HG03342 (cell line): Measurements from ENCODE around the gene TALDO1.
A peak's percentile ranks its signal among the peaks of the same experiment; 100 is the strongest.

Experiments
- ATAC-seq: cut with Tn5 transposase; IDR thresholded peaks from one replicate; pipeline ENCODE4 v1.9.1; 2021; ENCODE audit warnings: mild to moderate bottlenecking, moderate library complexity; ENCODE audit not compliant: unreplicated experiment

TALDO1 gene

GRCh38 chr11:767238-767637 is 20.0 kb downstream of the TALDO1 start:
- no peak for ATAC-seq

- no peak for ATAC-seq
These were observed 22.8 kb downstream of the TALDO1 start for GRCh38 chr11:769887-770641.

GRCh38 chr11:770642-771616 is 23.7 kb downstream of the TALDO1 start:
- ATAC-seq: no peak

GRCh38 chr11:771617-772204 is 24.4 kb downstream of the TALDO1 start:
- no peak for ATAC-seq

DNA sequence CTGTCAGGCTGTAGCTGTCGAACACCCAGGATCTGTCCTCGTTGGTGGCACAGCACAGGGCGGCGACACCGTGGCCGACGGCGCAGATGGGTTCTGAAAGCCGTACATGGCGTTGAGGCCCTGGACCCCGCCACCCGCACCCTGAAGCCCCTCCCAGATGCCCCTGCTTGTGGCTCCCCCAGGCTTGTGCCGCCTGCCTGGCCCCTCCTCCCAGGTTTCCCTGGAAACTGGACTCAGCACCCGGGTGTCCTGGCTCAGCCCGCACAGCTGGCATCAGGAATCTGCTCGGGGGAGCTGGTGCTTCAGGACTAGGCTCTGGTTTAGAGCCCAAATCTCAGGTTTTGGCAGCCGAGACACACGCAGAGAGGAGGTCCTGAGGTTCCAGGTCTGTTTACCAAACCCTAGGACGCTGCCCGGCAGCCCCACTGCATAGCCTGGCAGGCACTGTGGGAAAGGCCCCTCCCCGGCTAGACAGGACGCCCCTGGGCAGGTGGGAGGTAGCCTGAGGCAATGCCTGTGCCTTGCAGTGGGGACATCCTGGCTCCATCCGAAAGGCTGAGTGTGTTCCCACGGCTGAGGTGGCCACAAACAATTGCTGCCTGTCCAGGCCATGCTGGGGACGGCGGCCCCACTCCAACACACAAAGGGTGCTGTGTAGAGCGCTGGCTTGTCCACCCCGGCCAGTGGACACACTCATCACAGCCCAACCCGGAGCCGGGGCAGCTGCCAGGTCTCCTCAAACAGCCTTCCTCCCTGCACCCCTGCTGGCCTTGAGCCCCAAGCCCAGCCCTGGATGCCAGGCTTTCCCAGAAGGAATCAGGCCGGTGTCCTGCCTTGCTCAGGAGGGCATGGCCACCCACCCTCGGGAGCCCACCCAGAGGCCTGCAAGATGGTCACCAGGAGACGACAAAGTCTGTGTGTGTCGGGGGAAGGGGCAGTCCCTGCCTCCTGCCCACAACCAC is 25.4 kb downstream of the TALDO1 start:
- no peak for ATAC-seq

- ATAC-seq: no peak
These were observed 26.2 kb downstream of the TALDO1 start for GRCh38 chr11:773425-773824.

DNA sequence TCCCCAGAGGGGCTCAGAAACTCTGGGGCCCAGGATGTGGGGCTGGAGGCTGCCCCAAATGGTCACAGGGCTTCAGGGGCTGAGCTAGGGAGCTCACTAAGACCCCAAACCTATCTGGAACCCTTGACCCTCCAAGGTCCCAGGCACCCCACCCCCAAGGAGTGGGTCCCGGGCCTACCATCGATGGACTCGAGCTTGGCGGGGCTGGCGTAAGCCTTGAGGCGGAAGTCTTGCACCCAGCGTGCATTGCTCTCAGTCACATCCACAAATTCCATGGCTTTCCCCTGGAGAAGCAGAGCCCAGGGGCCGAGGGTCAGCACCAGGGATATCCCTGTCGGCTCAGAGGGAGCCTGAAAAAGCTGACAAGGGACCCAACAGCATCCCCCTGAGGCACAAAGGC is 26.6 kb downstream of the TALDO1 start:
- ATAC-seq: no peak

GRCh38 chr11:774873-775592 is 27.8 kb downstream of the TALDO1 start:
- no peak for ATAC-seq

DNA sequence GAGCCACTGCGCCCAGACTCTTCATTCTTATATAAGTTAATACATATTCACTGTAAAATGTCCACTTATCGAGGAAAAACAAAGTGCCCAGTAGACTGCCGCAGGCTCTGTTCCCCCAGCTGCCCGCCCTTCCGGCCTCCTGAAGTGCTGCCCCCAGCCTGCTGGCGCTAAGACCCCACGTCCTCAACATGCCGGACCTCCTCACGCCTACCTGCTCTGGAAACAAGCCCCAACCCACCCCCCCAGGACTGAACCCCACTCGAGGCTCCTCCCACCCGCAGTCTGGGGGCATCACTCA is 28.9 kb downstream of the TALDO1 start:
- no peak for ATAC-seq

DNA sequence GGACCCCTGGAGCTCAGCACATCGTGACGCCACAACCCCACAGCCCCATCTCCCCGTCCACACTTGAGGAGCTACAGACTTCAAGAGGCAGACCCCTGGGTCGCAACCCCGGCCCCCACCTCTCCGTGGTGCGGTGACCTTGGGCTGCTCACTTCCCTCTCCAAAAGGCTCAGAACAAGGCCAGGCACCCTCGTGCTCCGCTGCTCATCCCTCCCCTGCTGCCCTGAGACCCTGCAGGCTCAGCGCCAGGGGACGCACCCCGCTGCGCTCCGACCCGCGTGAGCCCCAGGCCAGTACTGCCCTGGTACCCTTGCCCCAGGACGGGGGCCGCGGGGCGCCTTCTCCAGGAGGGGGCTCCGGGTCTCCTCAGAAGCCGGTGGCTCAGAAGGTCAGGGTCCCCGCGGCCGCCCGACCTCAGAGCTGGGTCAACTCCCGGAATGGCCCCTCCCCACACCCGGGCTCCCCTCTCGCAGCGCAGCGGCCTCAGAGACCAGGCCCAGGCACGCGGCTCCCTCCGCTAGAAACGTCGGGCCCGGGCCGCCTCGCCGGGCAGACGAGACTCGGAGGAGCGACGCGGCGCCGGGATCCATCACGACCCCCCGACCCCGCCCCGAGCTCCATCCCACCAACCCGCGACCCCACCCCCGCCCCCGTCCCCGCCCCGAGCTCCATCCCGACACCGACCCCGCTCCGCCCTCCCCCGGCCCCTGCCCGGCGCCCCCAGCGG is 29.5 kb downstream of the TALDO1 start:
- ATAC-seq: peak; percentile 29

GRCh38 chr11:777288-778255 is 30.3 kb downstream of the TALDO1 start, which contains the start of gene GATD1:
Gene GATD1 (minus strand): TSS chr11:777487. CDS start chr11:777462, 25 bp downstream.
- ATAC-seq: peak; percentile 70

DNA sequence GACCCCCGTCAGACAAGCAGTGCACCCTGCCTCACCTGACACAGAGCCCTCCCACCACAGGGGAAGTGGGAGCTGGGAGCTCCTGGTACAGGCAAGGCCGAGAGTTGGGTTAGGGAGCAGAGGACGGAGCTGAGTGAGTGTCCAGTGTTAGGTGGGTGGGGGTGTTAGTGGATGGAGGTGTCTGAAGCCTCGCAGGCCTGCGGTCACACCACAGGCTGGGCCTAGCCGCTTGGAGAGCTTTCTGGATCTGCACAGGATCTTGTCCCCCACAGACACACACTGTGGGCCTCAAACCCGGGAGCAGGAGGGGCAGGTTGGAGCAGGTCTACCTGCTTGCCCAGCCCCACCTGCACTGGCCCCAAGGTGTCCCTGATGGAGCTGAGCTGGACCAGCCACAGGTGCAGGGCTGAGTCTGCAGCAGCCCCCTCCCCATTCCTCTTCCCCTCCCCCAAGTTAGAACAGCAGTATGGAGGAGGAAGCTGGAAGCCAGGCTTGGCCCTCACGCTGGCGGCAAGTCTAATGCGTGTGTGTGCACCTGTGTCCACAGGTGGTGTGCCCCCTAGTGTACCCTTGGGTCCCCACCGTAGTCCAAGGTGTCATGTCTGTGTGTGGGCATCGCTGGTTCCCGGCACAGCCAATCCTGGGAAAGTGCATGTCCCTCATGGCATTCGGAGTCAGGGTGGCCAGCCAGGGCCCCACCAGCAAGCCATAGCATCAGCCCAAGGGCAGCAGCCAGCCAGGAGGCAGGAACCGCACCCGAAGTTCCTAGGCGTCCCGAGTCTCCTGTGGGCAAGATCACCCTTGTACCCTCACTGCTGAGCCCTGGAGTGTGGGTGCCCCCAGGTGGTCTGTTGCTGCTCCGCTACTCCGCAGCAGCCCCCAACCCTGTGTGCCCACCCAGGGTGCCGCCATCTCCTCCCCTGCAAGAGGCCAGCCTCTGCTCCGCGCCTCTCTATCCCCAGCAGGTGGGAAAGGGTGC is 32.0 kb downstream of the TALDO1 start:
- no peak for ATAC-seq

GRCh38 chr11:779955-780532 is 32.8 kb downstream of the TALDO1 start:
- ATAC-seq: no peak

DNA sequence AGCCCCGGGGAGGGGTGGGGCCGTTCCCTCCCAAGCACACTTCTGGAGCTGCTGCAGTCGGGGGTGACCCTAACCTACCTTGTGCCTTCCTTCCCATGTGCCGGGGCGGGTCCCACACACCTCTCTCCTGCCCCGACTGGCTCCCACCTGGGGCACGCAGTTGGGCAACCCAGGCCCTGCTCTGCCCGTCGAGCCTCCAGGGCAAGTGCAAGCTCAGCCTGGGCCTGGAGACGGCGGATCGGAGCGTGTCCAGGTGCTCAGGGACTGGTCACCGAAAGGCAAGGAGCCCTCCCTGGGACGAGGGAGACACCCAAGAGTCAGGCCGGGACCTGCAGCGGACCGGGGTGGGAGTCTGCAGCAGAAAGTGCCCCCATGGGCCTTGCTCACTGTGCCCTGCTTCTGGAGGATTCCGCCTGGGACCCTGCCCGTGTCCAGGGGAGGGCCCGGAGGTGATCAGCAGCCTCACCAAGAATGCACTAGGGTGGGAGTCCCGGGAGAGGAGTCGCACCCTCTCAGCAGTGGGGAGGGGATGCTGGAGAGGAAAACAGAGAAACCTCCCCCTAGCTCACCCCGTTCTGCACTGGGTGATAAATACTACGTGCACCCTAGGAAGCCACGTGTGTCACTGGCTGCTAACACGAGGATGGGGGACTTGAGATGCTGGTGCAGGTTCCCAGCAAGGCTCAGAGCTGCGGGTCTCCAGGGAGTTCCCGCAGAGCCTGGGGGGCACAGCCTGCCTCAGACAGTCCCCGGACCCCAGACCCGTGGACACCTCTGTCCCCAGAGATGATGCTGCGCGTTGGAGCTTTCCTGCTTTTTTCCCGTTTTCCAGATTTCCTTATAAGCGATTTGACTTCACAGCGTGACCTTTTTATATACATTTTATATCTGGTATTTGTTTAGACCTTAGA is 35.3 kb downstream of the TALDO1 start:
- no peak for ATAC-seq

- ATAC-seq: no peak
These were observed 36.3 kb downstream of the TALDO1 start for GRCh38 chr11:783581-784015.
